ENCODE measurements around the gene OPCML.

Gene OPCML

DNA sequence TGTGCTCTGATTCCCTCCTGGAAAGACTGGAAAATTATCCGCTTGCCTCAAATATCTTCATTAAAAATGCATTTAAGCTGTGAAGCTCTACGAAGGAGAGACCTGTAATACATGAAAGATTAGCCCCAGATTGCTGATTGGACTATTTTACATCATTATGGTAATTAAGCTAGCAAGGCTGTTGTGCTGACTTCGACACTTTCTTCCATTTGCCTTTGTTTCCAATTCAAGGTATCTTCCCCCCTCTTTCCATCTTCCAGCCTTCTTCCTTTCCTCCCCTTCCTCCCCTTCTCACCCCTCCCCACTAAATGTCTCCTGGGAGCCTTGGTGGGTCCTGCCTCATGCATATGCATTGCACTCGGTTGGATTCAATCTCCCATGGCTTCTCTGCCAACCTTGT, 710.8 kb downstream of the OPCML start:
- no peak for DNase-seq

- DNase-seq, result no peak
Observed at GRCh38 chr11:132821014-132821413, 711.3 kb downstream of the OPCML start.

- no peak for DNase-seq
Observed at GRCh38 chr11:132818951-132819350, 713.4 kb downstream of the OPCML start.

- no peak for DNase-seq
Observed at GRCh38 chr11:132817387-132817786, 714.9 kb downstream of the OPCML start.

GRCh38 chr11:132814410-132814809, 717.9 kb downstream of the OPCML start:
- DNase-seq, result no peak

DNA sequence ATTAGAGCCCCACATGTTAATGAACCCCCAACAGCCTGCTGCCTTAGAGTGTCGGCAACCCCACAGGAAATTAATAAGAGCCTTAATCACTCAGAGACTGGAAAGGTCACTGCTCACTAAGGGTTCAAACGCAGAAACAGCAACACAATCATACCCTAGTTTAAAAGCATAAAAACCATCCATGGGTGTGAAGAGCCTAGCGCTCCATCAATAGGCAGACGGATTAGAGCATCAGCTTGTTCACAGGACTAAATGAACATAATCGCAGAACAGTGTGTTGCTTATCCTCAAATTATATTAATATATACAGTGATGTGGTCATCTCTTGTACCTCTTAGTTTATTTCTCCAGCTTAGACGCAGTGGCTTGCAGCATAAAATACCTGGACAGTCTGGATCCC, 720.7 kb downstream of the OPCML start:
- no peak for DNase-seq

GRCh38 chr11:132809070-132809469, 723.2 kb downstream of the OPCML start:
- DNase-seq, result no peak

DNA sequence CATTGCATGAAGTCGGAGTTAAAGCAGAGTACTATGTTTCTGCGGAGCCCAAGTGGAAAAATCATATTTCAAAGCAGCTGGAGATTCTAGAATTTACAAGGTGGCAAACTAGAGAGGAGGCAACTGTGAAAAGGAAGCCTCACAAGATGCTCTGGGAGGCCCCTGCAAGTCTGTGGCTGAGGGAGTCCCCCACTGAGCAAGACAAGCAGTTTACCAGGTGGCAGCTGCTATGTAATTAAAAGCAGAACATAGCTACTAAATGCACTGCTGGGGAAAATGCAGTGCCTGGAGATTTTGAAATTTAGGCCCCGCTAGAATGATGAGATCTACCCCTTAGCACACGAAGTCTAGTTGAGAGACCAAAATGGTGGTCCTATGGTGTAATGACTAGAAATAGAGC, 728.0 kb downstream of the OPCML start:
- no peak for DNase-seq

- no peak for DNase-seq
Observed at GRCh38 chr11:132803436-132803835, 728.9 kb downstream of the OPCML start.

DNA sequence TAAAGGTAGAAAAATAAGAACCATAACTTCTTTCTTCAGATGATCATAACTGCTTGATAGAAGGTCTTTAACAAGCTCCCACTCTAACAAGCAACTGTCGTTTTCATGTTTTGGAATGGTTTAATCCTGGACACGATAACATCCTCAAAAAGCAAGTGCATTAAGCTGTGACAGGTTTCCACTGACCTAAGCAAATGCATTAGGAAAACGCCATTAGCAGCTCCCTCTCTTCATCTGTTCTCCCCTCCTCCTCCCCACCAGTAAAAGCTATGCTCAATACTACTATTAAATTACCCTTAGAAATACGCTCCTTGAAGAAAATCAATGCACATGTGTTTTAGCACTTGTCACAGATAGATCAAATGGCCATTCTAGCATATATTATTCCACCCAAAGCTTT, 729.4 kb downstream of the OPCML start:
- DNase-seq, result no peak

DNA sequence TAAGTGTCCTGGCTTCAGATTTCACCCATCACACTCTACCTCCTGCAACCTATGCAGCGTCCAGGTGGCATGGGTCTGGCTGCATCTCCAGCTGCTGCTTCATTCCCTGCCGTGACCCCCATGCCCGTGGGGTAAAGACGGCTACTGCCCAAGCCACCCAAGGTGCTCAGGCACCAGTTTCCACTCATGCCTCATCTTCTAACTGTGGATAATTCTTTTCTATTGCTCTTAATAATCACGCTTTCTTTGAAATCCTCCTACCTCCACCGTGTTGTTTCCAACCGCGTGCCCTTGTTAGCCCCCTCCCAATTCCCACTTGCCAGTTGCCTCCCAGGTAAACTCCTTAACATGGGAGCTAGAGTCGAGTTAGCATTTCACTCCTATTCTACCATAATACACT, 738.5 kb downstream of the OPCML start:
- no peak for DNase-seq

- DNase-seq, result no peak
Observed at GRCh38 chr11:132792341-132793140, 739.8 kb downstream of the OPCML start.

GRCh38 chr11:132790971-132791370, 741.3 kb downstream of the OPCML start:
- DNase-seq, result no peak

DNA sequence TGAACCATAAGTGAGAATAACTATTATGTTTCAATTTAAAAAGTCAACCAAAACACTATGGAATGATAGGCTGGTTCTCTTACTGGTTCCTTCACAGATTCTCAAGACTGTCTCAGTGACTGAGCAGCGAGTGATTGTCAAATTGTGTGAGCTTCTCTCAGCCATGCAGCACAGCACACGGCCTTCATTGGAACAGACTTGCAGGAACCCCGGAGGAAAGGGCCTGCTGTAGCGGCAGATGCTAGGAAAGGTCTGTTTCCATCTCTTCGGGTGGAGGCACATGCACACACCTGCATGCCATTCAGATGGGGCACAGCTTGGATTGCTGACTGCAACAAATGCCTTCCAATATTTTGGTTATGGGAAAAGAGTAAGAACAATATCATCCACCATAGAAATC, 741.8 kb downstream of the OPCML start:
- DNase-seq, result no peak

GRCh38 chr11:132788816-132789325, 743.4 kb downstream of the OPCML start:
- DNase-seq, result no peak

DNA sequence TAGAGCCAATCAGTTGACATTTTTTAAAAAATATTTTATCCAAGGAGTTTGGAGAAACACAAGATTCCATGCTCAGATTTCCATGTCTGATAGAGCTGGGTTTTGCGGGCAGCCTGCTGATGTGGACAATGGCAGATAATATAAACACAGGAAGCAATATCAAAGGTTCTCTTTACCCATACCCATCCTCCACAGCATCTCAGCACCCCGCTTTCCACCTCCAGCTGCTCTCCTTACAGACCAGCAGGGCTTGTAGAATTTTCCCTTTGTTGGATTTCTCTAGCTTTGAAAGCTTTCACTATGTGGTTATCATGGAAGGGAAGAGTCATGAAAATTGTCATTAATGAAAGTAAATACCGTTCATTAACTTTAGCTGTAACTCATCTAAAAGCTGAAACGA, 746.4 kb downstream of the OPCML start:
- DNase-seq, result no peak

DNA sequence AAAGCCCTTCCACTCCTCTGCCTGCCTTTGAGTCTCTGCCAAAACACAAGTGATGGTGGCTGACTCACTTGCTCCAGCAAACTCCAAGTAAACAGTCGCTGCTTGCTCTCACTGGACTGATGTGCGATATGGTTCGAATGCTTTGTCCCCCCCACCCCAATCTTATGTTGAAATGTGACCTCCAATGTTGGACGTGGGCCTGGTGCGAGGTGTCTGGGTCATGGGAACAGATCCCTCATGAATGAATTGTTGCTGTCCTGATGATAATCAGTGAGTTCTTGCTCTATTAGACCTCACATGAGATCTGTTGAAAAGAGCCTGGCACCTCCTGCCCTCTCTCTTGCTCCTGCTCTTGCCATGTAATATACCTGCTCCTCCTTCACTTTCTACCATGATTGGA, 747.9 kb downstream of the OPCML start:
- DNase-seq, result no peak

GRCh38 chr11:132782102-132782501, 750.2 kb downstream of the OPCML start:
- DNase-seq, result no peak

- DNase-seq, result no peak
Observed at GRCh38 chr11:132780046-132780445, 752.3 kb downstream of the OPCML start.

GRCh38 chr11:132779497-132779896, 752.8 kb downstream of the OPCML start:
- no peak for DNase-seq

DNA sequence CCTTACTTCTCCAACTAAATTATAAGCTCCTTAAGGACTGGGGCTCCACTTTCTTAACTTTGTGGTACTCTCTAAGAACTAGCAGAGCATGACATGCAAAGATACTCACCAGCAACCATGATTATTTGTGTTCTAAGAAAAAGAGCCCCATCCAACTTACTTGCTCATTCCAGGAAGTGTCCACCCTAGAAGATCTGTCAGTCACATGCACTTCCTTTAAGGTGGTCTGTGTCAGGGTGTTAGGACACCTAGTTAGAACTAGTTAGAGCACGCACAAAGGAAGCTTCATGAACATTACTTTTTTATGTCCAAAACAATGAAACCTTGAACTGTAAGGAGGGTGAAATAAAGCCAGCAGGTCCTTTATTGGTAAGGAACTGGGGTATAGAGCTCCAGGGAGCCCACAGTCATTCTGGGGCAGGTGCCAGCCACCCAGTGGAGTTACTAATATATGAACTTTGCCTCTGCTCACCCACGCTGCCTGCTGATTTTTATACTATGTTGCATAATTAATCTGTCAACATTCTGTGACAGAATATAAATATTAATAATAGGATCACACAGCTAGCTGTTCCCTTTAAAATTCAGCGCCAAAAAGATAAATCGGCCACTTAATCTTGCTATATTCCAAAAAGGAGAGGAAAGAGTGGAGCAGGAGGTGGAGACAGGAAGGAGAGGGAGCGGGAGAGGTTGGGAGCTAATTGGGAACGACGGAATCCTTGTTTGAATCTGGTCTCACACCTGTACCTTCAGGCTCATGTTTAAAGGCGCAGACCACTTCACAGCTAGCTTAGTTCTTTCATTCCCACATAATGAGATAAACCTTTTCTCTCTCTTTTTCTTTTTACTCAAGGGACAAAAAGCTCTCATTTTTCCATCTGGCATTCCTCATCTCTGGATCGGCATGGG, 755.0 kb downstream of the OPCML start:
- DNase-seq, result no peak

DNA sequence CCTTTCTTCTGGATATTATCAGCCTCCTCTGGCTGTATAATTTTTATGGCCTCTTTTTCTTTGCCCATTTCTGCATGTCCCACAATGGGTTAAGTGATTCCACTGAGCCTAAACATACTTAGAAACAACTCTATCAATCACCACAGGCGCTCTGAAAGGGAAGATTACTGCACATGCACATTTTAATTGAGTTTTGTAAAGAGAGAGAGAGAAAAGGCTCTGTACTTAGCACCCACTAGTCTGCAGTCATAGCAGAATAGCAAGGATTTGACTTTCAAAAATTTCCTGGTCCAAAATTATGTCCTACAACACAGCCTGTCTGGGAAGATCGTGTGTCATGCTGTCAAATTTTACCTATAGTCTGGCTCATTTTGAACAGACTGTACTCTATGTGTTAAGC, 758.5 kb downstream of the OPCML start:
- no peak for DNase-seq

- no peak for DNase-seq
Observed at GRCh38 chr11:132772703-132773545, 759.4 kb downstream of the OPCML start.

All from activated gamma-delta T cell (primary cell).